ENCODE results near the gene VIL1.

VIL1 gene

DNA sequence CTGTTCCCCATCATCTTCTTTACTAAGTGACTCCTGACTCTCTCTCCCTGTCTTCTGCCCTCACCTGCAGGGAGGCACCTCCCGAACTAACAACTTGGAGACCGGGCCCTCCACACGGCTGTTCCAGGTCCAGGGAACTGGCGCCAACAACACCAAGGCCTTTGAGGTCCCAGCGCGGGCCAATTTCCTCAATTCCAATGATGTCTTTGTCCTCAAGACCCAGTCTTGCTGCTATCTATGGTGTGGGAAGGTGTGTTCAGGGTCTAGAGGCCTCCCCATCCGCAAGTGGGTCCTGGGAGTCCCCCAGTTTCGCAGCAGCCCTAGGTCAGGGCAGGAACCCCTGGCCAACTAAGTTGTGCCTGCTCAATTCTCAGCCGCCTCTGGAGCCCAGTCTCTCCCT is 15.5 kb downstream of the VIL1 start:
- Histone ChIP-seq H2AFZ (ENCODE audit: insufficient read depth, low read length, poor library complexity) (no peak overlapping the region), H3K4me1 (ENCODE audit: control insufficient read depth in 1 of 2, insufficient read depth in 2 of 2, low read length in 2 of 2) (no peaks in the 10 kb centered on the region), H3K27me3 (ENCODE audit: insufficient read depth, low read length) (no peaks in the 10 kb centered on the region), H3K18ac (ENCODE audit: low read length) (no peak overlapping the region), H3K36me3 (ENCODE audit: control insufficient read depth in 1 of 2, insufficient read depth in 2 of 2, low read length in 2 of 2) (no peaks in the 10 kb centered on the region), H3K9ac (ENCODE audit: low read length) (no peak overlapping the region), H3K9me3 (ENCODE audit: insufficient read depth, low read depth, low read length) (peaks cover 2% of the 10 kb centered on the region), H3K4me3 (ENCODE audit: low read depth, low read length) (no peak overlapping the region), H2BK120ac (ENCODE audit: insufficient read depth, low read length, poor library complexity) (no peak overlapping the region), H4K12ac (ENCODE audit: low read depth, low read length) (no peak overlapping the region), H3K27ac (ENCODE audit: low read depth, low read length) (no peak overlapping the region), H2AK5ac (ENCODE audit: low read length) (no peak overlapping the region), H3K23ac (ENCODE audit: low read length) (no peak overlapping the region), H3K14ac (ENCODE audit: low read length) (no peak overlapping the region), H2BK5ac (ENCODE audit: low read depth, low read length, poor library complexity) (no peak overlapping the region), H3K4me2 (ENCODE audit: low read length) (no peak overlapping the region), H3K79me2 (ENCODE audit: control insufficient read depth, insufficient read depth, low read length, poor library complexity) (no peaks in the 10 kb centered on the region), H3K79me1 (ENCODE audit: low read length) (no peaks in the 10 kb centered on the region), H4K91ac (ENCODE audit: low read depth, low read length) (no peak overlapping the region), H4K8ac (ENCODE audit: low read depth, low read length) (no peak overlapping the region), H2BK12ac (ENCODE audit: low read length) (no peak overlapping the region), H3K4ac (ENCODE audit: low read depth, low read length) (no peak overlapping the region)
- no peak for DNase-seq
- no CpG with 5 or more reads among the region's 9 CpGs for WGBS (ENCODE audit: extremely low coverage, insufficient coverage, insufficient read length)

DNA sequence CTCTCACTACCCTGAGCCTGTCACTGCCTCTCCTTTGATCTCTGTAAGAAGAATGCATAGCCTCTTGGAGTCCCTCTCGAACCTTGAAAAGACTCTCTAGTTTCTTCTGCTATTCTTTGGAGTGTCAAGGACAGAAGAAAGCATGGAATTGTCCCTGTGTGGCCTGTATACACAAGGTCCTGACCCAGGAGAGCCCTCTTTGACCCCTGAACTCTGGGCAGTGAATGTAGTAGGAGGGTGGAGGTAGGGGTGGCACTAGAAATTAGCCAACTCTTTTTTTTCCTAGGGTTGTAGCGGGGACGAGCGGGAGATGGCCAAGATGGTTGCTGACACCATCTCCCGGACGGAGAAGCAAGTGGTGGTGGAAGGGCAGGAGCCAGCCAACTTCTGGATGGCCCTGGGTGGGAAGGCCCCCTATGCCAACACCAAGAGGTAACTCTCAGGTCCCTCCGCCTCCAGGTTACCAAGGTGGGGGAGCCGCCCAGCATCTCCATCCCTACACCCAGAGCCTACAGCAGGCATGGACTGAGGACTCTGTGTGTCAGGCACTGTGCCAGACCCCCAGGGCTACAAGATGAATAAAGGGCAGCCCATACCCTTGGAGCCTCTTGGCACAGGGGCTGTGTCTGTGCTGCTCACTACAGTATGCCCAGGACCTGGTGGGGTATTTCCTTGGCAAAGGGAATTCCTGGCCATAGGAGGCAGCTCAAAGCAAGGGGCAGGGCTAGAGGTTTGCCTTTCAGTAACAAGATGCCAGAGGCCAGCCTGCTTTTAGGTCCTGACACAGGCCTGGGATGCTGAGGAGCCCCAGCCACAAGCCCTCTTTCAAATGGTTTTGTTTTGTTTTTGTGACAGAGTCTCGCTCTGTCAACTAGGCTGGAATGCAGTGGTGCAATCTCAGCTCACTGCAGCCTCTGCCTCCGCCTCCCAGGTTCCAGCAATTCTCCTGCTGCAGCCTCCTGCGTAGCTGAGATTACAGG is 16.4 kb downstream of the VIL1 start:
- Histone ChIP-seq H3K4ac (ENCODE audit: low read depth, low read length) (no peak overlapping the region), H2BK5ac (ENCODE audit: low read depth, low read length, poor library complexity) (no peak overlapping the region), H3K79me2 (ENCODE audit: control insufficient read depth, insufficient read depth, low read length, poor library complexity) (no peaks in the 10 kb centered on the region), H4K91ac (ENCODE audit: low read depth, low read length) (no peak overlapping the region), H3K9ac (ENCODE audit: low read length) (no peak overlapping the region), H4K8ac (ENCODE audit: low read depth, low read length) (no peak overlapping the region), H3K4me1 (ENCODE audit: control insufficient read depth in 1 of 2, insufficient read depth in 2 of 2, low read length in 2 of 2) (no peaks in the 10 kb centered on the region), H3K23ac (ENCODE audit: low read length) (no peak overlapping the region), H2BK120ac (ENCODE audit: insufficient read depth, low read length, poor library complexity) (no peak overlapping the region), H4K12ac (ENCODE audit: low read depth, low read length) (no peak overlapping the region), H2AK5ac (ENCODE audit: low read length) (no peak overlapping the region), H3K14ac (ENCODE audit: low read length) (no peak overlapping the region), H3K4me2 (ENCODE audit: low read length) (no peak overlapping the region), H2AFZ (ENCODE audit: insufficient read depth, low read length, poor library complexity) (no peak overlapping the region), H3K36me3 (ENCODE audit: control insufficient read depth in 1 of 2, insufficient read depth in 2 of 2, low read length in 2 of 2) (no peaks in the 10 kb centered on the region), H2BK12ac (ENCODE audit: low read length) (no peak overlapping the region), H3K18ac (ENCODE audit: low read length) (no peak overlapping the region), H3K4me3 (ENCODE audit: low read depth, low read length) (no peak overlapping the region), H3K9me3 (ENCODE audit: insufficient read depth, low read depth, low read length) (peaks cover 2% of the 10 kb centered on the region), H3K27ac (ENCODE audit: low read depth, low read length) (no peak overlapping the region), H3K27me3 (ENCODE audit: insufficient read depth, low read length) (no peaks in the 10 kb centered on the region), H3K79me1 (ENCODE audit: low read length) (no peaks in the 10 kb centered on the region)
- WGBS (ENCODE audit: extremely low coverage, insufficient coverage, insufficient read length), result no CpG with 5 or more reads among the region's 11 CpGs
- peak; percentile 9 to 27 for DNase-seq

DNA sequence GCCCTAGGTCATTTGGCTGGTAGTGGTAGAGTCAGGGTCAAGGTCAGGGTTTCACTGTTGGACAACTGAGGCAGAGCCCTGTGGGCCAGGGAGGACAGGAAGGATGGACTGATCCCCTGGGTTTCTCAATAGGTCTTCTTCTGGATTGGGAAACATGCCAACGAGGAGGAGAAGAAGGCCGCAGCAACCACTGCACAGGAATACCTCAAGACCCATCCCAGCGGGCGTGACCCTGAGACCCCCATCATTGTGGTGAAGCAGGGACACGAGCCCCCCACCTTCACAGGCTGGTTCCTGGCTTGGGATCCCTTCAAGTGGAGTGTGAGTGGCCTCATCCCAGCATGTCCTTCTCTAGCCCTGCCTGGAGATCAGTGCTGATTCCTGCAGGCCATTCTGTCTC is 18.1 kb downstream of the VIL1 start:
- Histone ChIP-seq H3K14ac (ENCODE audit: low read length) (no peak overlapping the region), H2BK5ac (ENCODE audit: low read depth, low read length, poor library complexity) (no peak overlapping the region), H3K9me3 (ENCODE audit: insufficient read depth, low read depth, low read length) (no peaks in the 10 kb centered on the region), H3K23ac (ENCODE audit: low read length) (no peak overlapping the region), H3K27ac (ENCODE audit: low read depth, low read length) (no peak overlapping the region), H3K9ac (ENCODE audit: low read length) (no peak overlapping the region), H3K4me2 (ENCODE audit: low read length) (no peak overlapping the region), H3K27me3 (ENCODE audit: insufficient read depth, low read length) (no peaks in the 10 kb centered on the region), H3K79me2 (ENCODE audit: control insufficient read depth, insufficient read depth, low read length, poor library complexity) (no peaks in the 10 kb centered on the region), H4K91ac (ENCODE audit: low read depth, low read length) (no peak overlapping the region), H2AK5ac (ENCODE audit: low read length) (no peak overlapping the region), H2BK12ac (ENCODE audit: low read length) (no peak overlapping the region), H2AFZ (ENCODE audit: insufficient read depth, low read length, poor library complexity) (no peak overlapping the region), H3K4me3 (ENCODE audit: low read depth, low read length) (peak overlapping the region; percentile 9), H2BK120ac (ENCODE audit: insufficient read depth, low read length, poor library complexity) (no peak overlapping the region), H4K12ac (ENCODE audit: low read depth, low read length) (no peak overlapping the region), H3K79me1 (ENCODE audit: low read length) (no peaks in the 10 kb centered on the region), H3K18ac (ENCODE audit: low read length) (no peak overlapping the region), H4K8ac (ENCODE audit: low read depth, low read length) (no peak overlapping the region), H3K36me3 (ENCODE audit: control insufficient read depth in 1 of 2, insufficient read depth in 2 of 2, low read length in 2 of 2) (no peaks in the 10 kb centered on the region), H3K4ac (ENCODE audit: low read depth, low read length) (no peak overlapping the region), H3K4me1 (ENCODE audit: control insufficient read depth in 1 of 2, insufficient read depth in 2 of 2, low read length in 2 of 2) (no peaks in the 10 kb centered on the region)
- DNase-seq, result no peak
- no CpG with 5 or more reads among the region's 5 CpGs for WGBS (ENCODE audit: extremely low coverage, insufficient coverage, insufficient read length)

DNA sequence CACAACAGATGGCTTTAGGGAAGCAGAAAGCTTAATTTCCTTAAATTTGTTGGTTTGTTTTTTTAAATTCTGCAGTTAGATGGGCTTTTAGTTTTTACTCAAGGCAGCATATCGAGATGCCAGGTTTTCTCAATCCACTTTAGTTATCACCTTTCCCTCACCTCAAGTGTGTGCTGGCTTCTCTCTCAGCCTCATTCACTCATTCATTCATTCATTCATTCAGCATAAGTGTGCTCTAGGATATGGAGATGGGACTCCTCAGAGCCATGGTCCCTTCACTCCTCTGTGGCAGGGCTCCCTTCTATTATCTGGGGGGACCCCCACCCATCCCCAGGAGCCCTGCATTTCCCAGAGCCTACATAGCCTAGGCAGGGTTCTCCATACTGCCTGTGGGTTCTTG is 19.0 kb downstream of the VIL1 start:
- Histone ChIP-seq H3K4me1 (ENCODE audit: control insufficient read depth in 1 of 2, insufficient read depth in 2 of 2, low read length in 2 of 2) (no peaks in the 10 kb centered on the region), H4K8ac (ENCODE audit: low read depth, low read length) (no peak overlapping the region), H3K23ac (ENCODE audit: low read length) (no peak overlapping the region), H3K27ac (ENCODE audit: low read depth, low read length) (no peak overlapping the region), H3K79me2 (ENCODE audit: control insufficient read depth, insufficient read depth, low read length, poor library complexity) (no peaks in the 10 kb centered on the region), H2BK120ac (ENCODE audit: insufficient read depth, low read length, poor library complexity) (no peak overlapping the region), H3K4ac (ENCODE audit: low read depth, low read length) (no peak overlapping the region), H2BK12ac (ENCODE audit: low read length) (no peak overlapping the region), H3K4me3 (ENCODE audit: low read depth, low read length) (no peak overlapping the region), H3K36me3 (ENCODE audit: control insufficient read depth in 1 of 2, insufficient read depth in 2 of 2, low read length in 2 of 2) (no peaks in the 10 kb centered on the region), H3K79me1 (ENCODE audit: low read length) (no peaks in the 10 kb centered on the region), H4K12ac (ENCODE audit: low read depth, low read length) (no peak overlapping the region), H3K14ac (ENCODE audit: low read length) (no peak overlapping the region), H3K9me3 (ENCODE audit: insufficient read depth, low read depth, low read length) (no peaks in the 10 kb centered on the region), H2BK5ac (ENCODE audit: low read depth, low read length, poor library complexity) (no peak overlapping the region), H2AK5ac (ENCODE audit: low read length) (no peak overlapping the region), H3K4me2 (ENCODE audit: low read length) (no peak overlapping the region), H4K91ac (ENCODE audit: low read depth, low read length) (no peak overlapping the region), H3K27me3 (ENCODE audit: insufficient read depth, low read length) (no peaks in the 10 kb centered on the region), H3K18ac (ENCODE audit: low read length) (no peak overlapping the region), H2AFZ (ENCODE audit: insufficient read depth, low read length, poor library complexity) (no peak overlapping the region), H3K9ac (ENCODE audit: low read length) (no peak overlapping the region)
- no peak for DNase-seq
- WGBS (ENCODE audit: extremely low coverage, insufficient coverage, insufficient read length), result no CpG with 5 or more reads among the region's 1 CpG
